GM23248 (cell line): ENCODE data around the gene HSPBP1.

Experiments used
- EZH2 ChIP-seq: fragments of 200-600 bp; sonication (generic); IDR thresholded peaks from 2 replicates; pipeline ENCODE4 v1.6.1; 2018; ENCODE audit warnings: antibody characterized with exemption, mild to moderate bottlenecking; ENCODE audit not compliant: insufficient read depth, poor library complexity, severe bottlenecking
- EZH2phosphoT487 ChIP-seq: fragments of 200-600 bp; sonication (generic); IDR thresholded peaks from 2 replicates; pipeline ENCODE4 v1.6.1; 2018; ENCODE audit warnings: antibody characterized with exemption, moderate library complexity, mild to moderate bottlenecking, low read depth; ENCODE audit not compliant: insufficient read depth

DNA sequence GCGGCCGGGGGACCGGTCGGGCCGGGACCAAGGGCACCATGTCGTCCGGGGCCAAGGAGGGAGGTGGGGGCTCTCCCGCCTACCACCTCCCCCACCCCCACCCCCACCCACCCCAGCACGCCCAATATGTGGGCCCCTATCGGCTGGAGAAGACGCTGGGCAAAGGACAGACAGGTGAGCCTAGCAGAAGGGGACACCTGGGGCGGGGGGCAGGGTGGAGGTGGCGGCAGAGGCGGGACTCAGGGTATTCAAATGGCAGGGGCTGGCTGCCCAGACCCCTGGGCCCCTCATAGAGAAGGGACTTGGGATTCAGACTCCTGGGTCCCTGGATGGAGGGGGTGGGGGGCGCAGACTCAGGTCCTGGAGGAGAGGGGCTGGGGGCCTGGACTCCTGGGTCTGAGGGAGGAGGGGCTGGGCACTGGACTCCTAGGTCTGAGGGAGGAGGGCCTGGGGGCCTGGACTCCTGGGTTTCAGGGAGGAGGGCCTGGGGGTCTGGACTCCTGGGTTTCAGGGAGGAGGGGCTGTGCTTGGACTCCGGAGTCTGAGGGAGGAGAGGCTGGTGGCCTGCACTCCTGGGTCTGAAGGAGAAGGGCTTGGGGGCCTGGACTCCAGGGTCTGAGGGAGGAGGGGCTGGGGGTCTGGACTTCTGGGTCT is 4.6 kb upstream of the HSPBP1 start:
- no peak for TF ChIP-seq EZH2
- no peak for TF ChIP-seq EZH2phosphoT487
